Renal cortex interstitium (tissue), 15 donors: ENCODE results near the gene ACTN1. TPM values are rescaled to one million over a fixed set of nuclear protein-coding genes. Genes with fewer than 3 reads are reported as not detected.
"Not testable (repeated sequence)": the region's sequence is repeated elsewhere in the genome, so short reads cannot be mapped to it uniquely, and the experiment has no call there.

ENCODE experiments used
- DNase-seq, 11 donors: peaks; one replicate each; pipeline ENCODE4 v3.0.0-alpha.2; 2013; ENCODE audit warnings: low read depth in 9 of 11, low spot score in 4 of 11; ENCODE audit errors: extremely low read depth in 1 of 11
- long read RNA-seq, 16 experiments: transcript quantifications; one replicate each; lab custom pipeline, GENCODE V29; 2026
- polyA plus RNA-seq, 3 donors: library from polyadenylated mRNA; unstranded; fragments of 120-200 nt; gene quantifications; one replicate each; pipeline ENCODE4 v1.2.1, GENCODE V29; 2013; ENCODE audit not compliant: insufficient read length in 3 of 3

The ACTN1 gene
- 10 to 100 TPM; 70.8 to 79.7 (median 71.4) TPM for polyA plus RNA-seq
- long read RNA-seq, donor 1, transcript ACTN1-211 (2 exons, 2,636 nt), result major isoform, 6 of 7 reads
- long read RNA-seq, donor 1, partial matches to known transcripts, result 0 of 7 reads
- long read RNA-seq, donor 1, other reads (novel, unspliced or antisense), result 0 of 7 reads
- long read RNA-seq, donor 2, transcript ACTN1-201 (21 exons, 3,779 nt), result minor isoform, 5 of 17 reads
- long read RNA-seq, donor 2, transcript ACTN1-211 (2 exons, 2,636 nt), result major isoform, 6 of 17 reads
- long read RNA-seq, donor 2, partial matches to known transcripts, result 5 of 17 reads
- long read RNA-seq, donor 2, other reads (novel, unspliced or antisense), result 0 of 17 reads
- long read RNA-seq, donor 3, transcript ACTN1-201 (21 exons, 3,779 nt), result major isoform, 13 of 57 reads
- long read RNA-seq, donor 3, partial matches to known transcripts, result 40 of 57 reads
- long read RNA-seq, donor 3, other reads (novel, unspliced or antisense), result 0 of 57 reads
- long read RNA-seq, donor 4, full-length matches to known transcripts, result 6 of 34 reads
- long read RNA-seq, donor 4, partial matches to known transcripts, result 28 of 34 reads
- long read RNA-seq, donor 4, other reads (novel, unspliced or antisense), result 0 of 34 reads
- long read RNA-seq, donor 5, result 0 reads
- long read RNA-seq, donor 6, transcript ACTN1-201 (21 exons, 3,779 nt), result major isoform, 7 of 17 reads
- long read RNA-seq, donor 6, partial matches to known transcripts, result 6 of 17 reads
- long read RNA-seq, donor 6, other reads (novel, unspliced or antisense), result 0 of 17 reads
- long read RNA-seq, donor 7, full-length matches to known transcripts, result 20 of 20 reads
- long read RNA-seq, donor 7, partial matches to known transcripts, result 0 of 20 reads
- long read RNA-seq, donor 7, other reads (novel, unspliced or antisense), result 0 of 20 reads
- long read RNA-seq, donor 8, result 0 reads
- long read RNA-seq, donor 9, partial matches to known transcripts, result 0 of 6 reads
- long read RNA-seq, donor 9, other reads (novel, unspliced or antisense), result 0 of 6 reads
- long read RNA-seq, donor 10, transcript ACTN1-211 (2 exons, 2,636 nt), result major isoform, 13 of 20 reads
- long read RNA-seq, donor 10, transcript ACTN1-201 (21 exons, 3,779 nt), result minor isoform, 7 of 20 reads
- long read RNA-seq, donor 10, partial matches to known transcripts, result 0 of 20 reads
- long read RNA-seq, donor 10, other reads (novel, unspliced or antisense), result 0 of 20 reads
- long read RNA-seq, donor 11, transcript ACTN1-201 (21 exons, 3,779 nt), result major isoform, 7 of 13 reads
- long read RNA-seq, donor 11, partial matches to known transcripts, result 0 of 13 reads
- long read RNA-seq, donor 11, other reads (novel, unspliced or antisense), result 0 of 13 reads
- long read RNA-seq, donor 12, partial matches to known transcripts, result 0 of 6 reads
- long read RNA-seq, donor 12, other reads (novel, unspliced or antisense), result 0 of 6 reads
- long read RNA-seq, donor 13, result 0 reads
- long read RNA-seq, donor 14, partial matches to known transcripts, result 12 of 19 reads
- long read RNA-seq, donor 14, other reads (novel, unspliced or antisense), result 0 of 19 reads
- long read RNA-seq, donor 15, full-length matches to known transcripts, result 8 of 8 reads
- long read RNA-seq, donor 15, partial matches to known transcripts, result 0 of 8 reads
- long read RNA-seq, donor 15, other reads (novel, unspliced or antisense), result 0 of 8 reads
- long read RNA-seq, donor 16, transcript ACTN1-201 (21 exons, 3,779 nt), result major isoform, 14 of 21 reads
- long read RNA-seq, donor 16, transcript ACTN1-211 (2 exons, 2,636 nt), result minor isoform, 6 of 21 reads
- long read RNA-seq, donor 16, partial matches to known transcripts, result 0 of 21 reads
- long read RNA-seq, donor 16, other reads (novel, unspliced or antisense), result 0 of 21 reads

DNA sequence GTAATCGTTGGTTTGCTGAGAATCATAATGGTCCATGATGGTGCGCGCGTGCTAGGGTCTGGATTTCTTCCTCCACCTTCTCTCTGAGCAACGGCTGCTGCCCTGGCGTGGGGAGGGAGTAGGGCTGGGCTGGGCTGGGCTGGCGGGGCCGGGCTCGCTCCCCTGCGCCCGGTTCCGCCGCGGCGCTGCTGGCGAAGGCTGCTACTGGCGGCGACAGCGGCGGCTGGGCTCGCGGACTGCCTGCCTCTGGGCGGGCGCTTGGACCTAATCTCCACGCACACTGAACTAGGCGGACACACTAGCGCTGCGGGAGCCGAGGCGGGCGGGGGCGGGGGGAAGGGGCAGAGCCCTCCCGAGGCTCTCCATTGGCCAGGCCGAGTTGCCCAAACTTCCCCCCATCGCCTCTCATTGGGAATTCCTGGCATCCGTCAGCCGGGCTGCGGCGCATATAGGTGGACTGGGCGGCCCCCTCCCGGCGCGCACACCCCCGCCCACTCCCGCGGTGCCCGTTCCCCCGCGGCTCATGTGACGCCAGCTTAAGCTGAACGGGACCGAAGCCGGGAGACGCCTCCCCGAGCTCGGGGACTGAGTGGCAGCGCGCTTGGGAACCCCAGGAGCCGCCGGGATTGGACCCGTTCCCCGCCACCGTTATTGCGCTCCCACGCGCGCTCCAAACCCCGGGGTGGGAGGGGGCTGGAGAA lies at the start of gene ACTN1:
Gene ACTN1 (minus strand): TSS at position 282 of the 701 bp plus-strand sequence. CDS start 246 bp downstream, at position 36.
- DNase-seq, result peak in 9 of 11 donors; percentile 78 to 94 (median 89)

DNA sequence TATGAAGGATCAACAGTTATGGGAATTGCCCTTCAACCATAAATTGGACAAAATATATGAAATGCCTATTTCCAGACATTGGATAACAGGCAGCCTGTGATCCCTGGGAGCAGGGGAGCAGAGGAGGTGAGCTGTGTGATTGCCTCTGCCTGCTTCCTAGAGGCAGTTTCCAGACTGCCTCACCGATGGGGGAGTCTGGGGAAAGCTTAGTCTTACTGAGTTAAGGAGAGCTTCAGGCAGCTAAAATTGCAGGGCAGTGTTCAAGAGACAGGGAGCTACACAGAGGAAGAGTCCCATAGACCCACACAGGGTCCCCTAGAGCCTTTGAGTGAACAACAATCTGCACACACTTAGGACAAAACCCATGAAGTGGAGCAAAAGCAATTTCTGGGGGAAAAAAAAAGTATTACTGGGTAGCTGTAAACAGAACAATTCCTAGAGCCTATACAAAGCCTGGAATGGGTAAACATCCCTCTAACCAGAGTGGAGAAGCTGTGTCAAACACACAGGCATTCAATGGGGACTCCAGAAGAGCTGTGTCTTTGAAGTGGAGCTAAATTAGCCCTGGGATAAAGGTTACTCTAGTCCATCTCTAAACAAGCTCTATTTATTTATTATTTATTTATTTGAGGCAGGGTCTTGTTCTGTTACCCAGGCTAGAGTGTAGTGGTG lies 48.3 kb upstream of the ACTN1 start:
- DNase-seq, result no peak

- no peak for DNase-seq
These were observed 43.9 kb upstream of the ACTN1 start for GRCh38 chr14:69023035-69023434.

DNA sequence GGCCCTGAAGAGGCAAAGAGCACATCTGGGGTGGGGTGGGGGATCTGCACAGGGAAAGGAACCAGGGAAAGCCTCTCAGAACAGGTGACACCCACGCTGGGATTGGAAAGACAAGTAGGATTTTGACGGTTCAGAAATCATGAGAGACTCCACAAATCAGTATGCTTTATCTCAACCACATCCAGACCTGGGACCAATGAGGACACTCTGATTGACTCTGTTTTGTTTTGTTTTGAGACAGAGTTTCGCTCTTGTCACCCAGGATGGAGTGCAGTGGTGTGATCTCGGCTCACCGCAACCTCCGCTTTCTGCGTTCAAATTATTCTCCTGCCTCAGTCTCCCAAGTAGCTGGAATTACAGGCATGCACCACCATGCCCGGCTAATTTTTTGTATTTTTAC lies 43.0 kb upstream of the ACTN1 start:
- DNase-seq, result not testable (repeated sequence)

DNA sequence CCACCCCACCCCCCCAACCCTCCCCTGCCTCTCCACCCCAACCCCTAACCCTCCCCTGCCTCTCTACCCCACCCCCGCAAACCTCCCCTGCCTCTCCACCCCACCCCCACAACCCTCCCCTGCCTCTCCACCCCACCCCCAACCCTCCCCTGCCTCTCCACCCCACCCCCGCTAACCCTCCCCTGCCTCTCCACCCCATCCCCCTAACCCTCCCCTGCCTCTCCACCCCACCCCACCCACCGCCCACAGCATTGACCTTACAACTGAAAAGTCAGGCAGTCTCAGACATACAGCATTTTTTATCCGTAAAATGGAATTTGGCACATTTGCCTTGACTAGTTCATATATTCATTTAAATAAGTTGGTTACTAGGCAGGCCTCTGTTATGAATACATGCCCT lies 38.6 kb upstream of the ACTN1 start:
- no peak for DNase-seq

DNA sequence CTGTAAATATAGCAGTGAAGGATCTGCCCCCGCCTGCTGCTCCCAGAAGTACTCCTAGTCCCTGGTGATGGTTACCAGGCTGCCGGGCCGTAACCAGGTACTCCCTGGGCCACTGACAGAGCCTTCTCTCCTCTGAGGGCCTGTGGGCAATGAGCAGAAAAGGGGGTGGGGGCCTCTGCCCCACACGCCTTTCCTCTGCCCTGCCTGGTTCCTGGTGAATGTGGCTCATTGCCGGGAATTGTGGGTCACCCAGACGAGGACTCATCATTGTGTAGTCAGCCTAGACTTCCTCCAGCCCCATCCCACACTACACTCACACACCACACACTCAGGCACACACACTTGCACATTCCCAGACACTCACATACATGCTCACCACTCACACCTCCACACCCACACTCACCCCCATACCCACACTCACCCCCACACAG lies 35.7 kb upstream of the ACTN1 start:
- no peak for DNase-seq

GRCh38 chr14:69013943-69014782 lies 35.1 kb upstream of the ACTN1 start:
- no peak for DNase-seq

DNA sequence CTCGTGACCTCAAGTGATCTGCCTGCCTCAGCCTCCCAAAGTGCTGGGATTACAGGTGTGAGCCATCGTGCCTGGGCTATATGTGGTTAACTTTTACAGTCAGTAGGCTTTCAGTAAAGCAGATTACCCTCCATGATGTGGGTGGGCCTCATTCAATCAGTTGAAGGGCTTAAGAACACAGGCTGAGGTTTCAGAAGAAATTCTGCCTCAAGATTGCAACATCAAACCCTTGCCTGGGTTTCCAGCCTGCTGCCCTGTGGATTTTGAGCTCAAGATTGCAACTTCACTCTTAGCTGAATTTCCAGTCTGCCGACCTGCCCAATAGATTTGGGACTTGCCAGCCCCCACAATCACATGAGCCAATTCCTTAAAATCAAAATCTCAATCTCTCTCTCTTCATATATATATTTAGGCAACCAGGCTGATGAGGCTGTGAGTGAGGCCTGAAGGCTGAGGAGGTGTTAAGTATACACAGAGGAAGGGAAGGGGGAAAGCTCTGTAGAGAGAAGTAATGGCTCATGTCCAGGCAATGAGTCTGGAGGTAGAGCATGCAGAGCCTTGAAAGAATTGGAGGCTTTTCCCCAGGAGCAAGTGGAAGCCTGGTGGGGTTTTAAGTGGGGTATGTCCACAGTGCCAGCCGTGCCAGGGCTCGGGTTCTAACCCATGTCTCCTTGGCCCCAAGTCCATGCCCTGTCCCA lies 33.3 kb upstream of the ACTN1 start:
- no peak for DNase-seq

DNA sequence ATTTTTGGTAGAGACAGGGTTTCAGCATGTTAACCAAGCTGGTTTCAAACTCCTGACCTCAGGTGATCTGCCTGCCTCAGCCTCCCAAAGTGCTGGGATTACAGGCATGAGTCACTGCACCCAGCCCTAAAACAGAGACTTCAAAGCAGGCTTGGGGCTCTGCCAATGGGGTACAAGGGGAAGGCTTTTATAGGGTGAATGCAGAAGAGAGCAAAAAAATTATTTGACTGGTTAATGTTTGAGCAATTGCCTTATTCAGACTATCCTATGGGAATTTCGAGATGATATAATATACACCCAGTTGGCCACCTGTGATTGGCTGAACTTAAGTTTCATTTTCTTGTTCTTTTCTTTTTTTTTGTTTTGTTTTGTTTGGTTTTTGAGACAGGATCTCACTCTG lies 31.5 kb upstream of the ACTN1 start:
- no peak for DNase-seq

DNA sequence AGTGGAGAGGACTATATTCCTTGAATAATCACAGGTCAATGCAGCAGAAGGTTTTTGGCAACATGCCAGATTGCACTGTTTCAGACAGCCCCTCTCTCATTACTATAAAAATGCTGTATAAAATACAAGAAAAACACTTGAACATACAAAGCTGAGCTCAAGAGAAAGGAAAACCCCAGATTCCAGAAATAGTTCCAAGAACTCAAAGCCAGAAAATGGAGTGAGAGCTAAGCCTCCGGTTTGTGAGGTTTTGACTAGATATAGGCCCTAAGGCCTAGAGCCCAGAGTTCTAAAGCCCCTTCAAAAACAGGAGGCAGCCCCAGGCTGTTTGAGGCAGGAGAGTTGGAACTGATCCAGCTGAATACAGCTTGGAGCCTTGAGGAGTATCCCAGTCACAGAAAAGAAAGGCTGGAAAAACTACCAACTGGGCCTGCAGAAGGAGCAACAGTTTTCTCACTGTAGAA lies 29.4 kb upstream of the ACTN1 start:
- DNase-seq, result peak in 10 of 11 donors; percentile 25 to 71 (median 42)

DNA sequence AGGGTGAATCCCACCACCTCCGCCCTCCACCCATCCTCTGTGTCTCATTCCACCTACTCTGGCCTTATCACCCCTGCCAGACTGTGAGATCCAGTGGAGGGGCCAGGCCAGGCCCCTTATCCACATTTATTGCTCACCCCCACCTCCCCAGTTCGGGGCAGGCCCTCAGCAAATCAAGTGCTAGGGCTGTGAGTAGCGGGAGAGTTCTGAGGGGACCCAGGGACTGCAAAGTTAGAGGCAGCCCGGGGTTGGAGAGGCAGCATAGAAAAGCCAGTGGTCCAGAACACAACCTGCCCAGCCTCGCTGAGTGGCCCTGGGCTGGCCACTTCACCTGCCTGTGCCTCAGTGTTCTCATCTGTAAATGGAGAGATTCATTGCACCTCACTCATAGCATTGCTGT lies 27.2 kb upstream of the ACTN1 start:
- DNase-seq, result no peak

DNA sequence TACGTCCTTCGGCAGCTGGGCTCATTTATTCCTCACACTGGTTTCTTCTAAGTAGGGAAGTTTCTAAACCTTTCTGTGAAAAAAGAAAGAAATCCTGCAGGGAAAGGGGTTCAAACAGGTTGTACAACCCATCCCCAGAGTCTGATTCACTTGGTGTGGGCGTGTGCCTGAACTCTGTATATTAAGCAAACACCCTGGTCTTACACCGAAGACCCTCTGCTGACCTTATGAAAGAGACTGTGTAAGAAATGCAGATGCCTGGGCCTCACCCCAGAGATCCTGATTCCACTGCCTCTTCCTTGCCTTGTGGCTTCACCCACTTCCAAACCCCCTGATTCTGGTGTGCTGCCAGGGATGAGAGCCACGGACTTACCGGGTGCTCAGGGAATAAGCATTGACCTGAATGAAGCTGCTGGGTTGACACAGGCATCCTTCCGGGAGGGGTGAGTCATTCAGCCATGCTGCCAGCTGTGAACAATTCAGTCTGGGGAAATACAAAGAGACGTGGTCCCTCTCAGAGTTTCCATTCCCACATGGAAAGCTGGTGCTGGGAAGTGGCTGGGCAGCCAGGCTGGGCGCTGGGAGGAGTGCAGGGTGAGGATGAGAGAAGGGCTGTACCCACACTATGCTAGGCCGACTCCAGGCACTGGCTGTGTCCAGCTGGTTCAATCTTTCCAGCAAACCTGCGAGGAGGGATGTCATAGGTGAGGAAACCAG lies 26.5 kb upstream of the ACTN1 start:
- no peak for DNase-seq

DNA sequence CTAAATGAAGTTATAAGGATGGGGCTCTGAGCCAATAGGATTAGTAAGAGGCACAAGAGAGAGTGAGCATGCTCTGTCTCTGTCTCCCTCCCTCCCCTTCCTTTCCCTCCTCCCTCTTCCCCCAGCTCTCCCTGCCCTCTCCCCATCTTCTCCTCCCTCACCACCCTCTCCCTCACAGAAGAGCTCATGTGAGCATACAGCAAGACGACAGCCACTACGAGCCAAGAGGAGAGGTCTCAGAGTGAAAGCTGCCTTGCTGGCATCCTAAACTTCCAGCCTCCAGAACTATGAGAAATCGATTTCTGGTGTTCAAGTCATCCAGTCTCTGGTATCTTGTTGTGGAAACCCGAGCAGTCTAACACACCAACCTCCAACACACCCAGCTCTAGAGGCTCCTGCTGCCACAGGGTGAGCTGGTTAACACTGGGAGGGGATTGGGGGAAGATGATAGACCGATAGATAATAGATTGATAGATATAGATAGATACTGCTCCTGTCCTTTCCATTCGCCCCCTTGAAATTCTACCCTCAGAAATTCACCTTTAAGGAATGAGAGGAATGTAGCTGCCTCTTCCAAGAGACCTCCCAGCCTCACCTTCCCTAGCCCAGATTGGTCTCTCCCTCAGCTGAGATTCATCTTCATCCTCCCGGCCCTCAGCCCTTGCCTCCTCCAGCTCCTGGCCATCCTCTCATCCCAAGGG lies 25.8 kb upstream of the ACTN1 start:
- no peak for DNase-seq

- DNase-seq, result no peak
These were observed 24.5 kb upstream of the ACTN1 start for GRCh38 chr14:69003626-69004025.
